GM23338 (cell line): ENCODE measurements around the gene MRPS27. TPM values are rescaled to one million over a fixed set of nuclear protein-coding genes. Genes with fewer than 3 reads are reported as not detected.

Experiments used
- ATAC-seq: fragments of 200-7000 bp; cut with Tn5 transposase; 3 replicates; pipeline ENCODE4 v1.9.1; 2020
- DNase-seq: peaks from one replicate; pipeline ENCODE4 v3.0.0-alpha.2; 2015; ENCODE audit warnings: low spot score
- H2AFZ ChIP-seq: fragments of 200-600 bp; sonication (generic); 2 replicates; pipeline ENCODE4 v1.8.0; 2016; ENCODE audit warnings: antibody characterized with exemption, mild to moderate bottlenecking, moderate library complexity
- H3F3A ChIP-seq: fragments of 200-600 bp; sonication (generic); replicated peaks from 2 replicates; pipeline ENCODE4 v1.8.0; 2017; ENCODE audit warnings: antibody characterized with exemption, mixed run types, low read depth
- H3K27ac ChIP-seq: fragments of 200-600 bp; sonication (generic); 2 replicates; pipeline ENCODE4 v1.6.1; 2016; ENCODE audit warnings: low read depth
- H3K27me3 ChIP-seq: fragments of 200-600 bp; sonication (generic); 2 replicates; pipeline ENCODE4 v1.8.0; 2016; ENCODE audit warnings: mild to moderate bottlenecking, mixed run types, moderate library complexity; ENCODE audit not compliant: insufficient read depth
- H3K36me3 ChIP-seq: fragments of 200-600 bp; sonication (generic); 2 replicates; pipeline ENCODE4 v1.8.0; 2016; ENCODE audit warnings: mild to moderate bottlenecking; ENCODE audit not compliant: insufficient read depth
- H3K4me1 ChIP-seq: fragments of 200-600 bp; sonication (generic); 2 replicates; pipeline ENCODE4 v1.8.0; 2016; ENCODE audit warnings: mild to moderate bottlenecking, moderate library complexity; ENCODE audit not compliant: insufficient read depth
- H3K4me2 ChIP-seq: fragments of 200-600 bp; sonication (generic); 2 replicates; pipeline ENCODE4 v1.7.1; 2017; ENCODE audit warnings: mixed run types
- H3K4me3 ChIP-seq: fragments of 200-600 bp; sonication (generic); 2 replicates; pipeline ENCODE4 v1.6.1; 2016; ENCODE audit warnings: mixed run types
- H3K79me2 ChIP-seq: fragments of 200-600 bp; sonication (generic); replicated peaks from 2 replicates; pipeline ENCODE4 v1.8.0; 2017; ENCODE audit warnings: mild to moderate bottlenecking; ENCODE audit not compliant: insufficient read depth
- H3K9me2 ChIP-seq: fragments of 200-600 bp; sonication (generic); 2 replicates; pipeline ENCODE4 v1.8.0; 2017; ENCODE audit not compliant: insufficient read depth
- H4K20me1 ChIP-seq: fragments of 200-600 bp; sonication (generic); replicated peaks from 2 replicates; pipeline ENCODE4 v1.8.0; 2017; ENCODE audit warnings: mild to moderate bottlenecking; ENCODE audit not compliant: insufficient read depth
- H3K27ac Mint-ChIP-seq: 2 replicates; pipeline ENCODE4 v1.8.0; 2020; ENCODE audit warnings: inconsistent platforms, mild to moderate bottlenecking, moderate library complexity, mixed read lengths
- H3K27me3 Mint-ChIP-seq: 3 replicates; pipeline ENCODE4 v1.8.0; 2022; ENCODE audit warnings: low read depth, mild to moderate bottlenecking, moderate library complexity, mixed read lengths, inconsistent platforms; ENCODE audit not compliant: insufficient read depth, poor library complexity
- H3K36me3 Mint-ChIP-seq: 3 replicates; pipeline ENCODE4 v1.8.0; 2021; ENCODE audit warnings: low read depth, mild to moderate bottlenecking, inconsistent platforms, moderate library complexity, mixed read lengths
- H3K4me1 Mint-ChIP-seq: 3 replicates; pipeline ENCODE4 v1.8.0; 2020; ENCODE audit warnings: mild to moderate bottlenecking, inconsistent platforms, mixed read lengths
- H3K4me3 Mint-ChIP-seq: 3 replicates; pipeline ENCODE4 v1.8.0; 2021; ENCODE audit warnings: moderate library complexity, mild to moderate bottlenecking, inconsistent platforms, mixed read lengths
- H3K9me3 Mint-ChIP-seq: 3 replicates; pipeline ENCODE4 v1.8.0; 2020; ENCODE audit warnings: moderate library complexity, mild to moderate bottlenecking, inconsistent platforms, mixed read lengths
- CREB1 ChIP-seq: fragments of 250-450 bp; sonication (Bioruptor Pico); IDR thresholded peaks from 2 replicates; pipeline ENCODE4 v1.5.0; 2020; ENCODE audit warnings: low read depth, mild to moderate bottlenecking, moderate library complexity
- EZH2 ChIP-seq: fragments of 200-600 bp; sonication (generic); IDR thresholded peaks from one replicate; pipeline ENCODE4 v1.8.0; 2017; ENCODE audit warnings: antibody characterized with exemption, mild to moderate bottlenecking, low read depth; ENCODE audit not compliant: unreplicated experiment
- EZH2phosphoT487 ChIP-seq: fragments of 200-600 bp; sonication (generic); IDR thresholded peaks from one replicate; pipeline ENCODE4 v1.8.1; 2018; ENCODE audit warnings: antibody characterized with exemption; ENCODE audit not compliant: unreplicated experiment
- JUNB ChIP-seq: IDR thresholded peaks from one replicate; pipeline ENCODE4 v1.6.1; 2016; ENCODE audit warnings: antibody characterized with exemption; ENCODE audit not compliant: unreplicated experiment
- NANOG ChIP-seq: IDR thresholded peaks from 2 replicates; pipeline ENCODE4 v1.6.1; 2016; ENCODE audit warnings: antibody characterized with exemption, borderline replicate concordance
- POLR2AphosphoS5 ChIP-seq: IDR thresholded peaks from 2 replicates; pipeline ENCODE4 v1.6.1; 2016; ENCODE audit warnings: antibody characterized with exemption, low read depth
- STAT1 ChIP-seq: IDR thresholded peaks from one replicate; pipeline ENCODE4 v1.6.1; 2016; ENCODE audit warnings: antibody characterized with exemption; ENCODE audit not compliant: unreplicated experiment
- ZNF114 ChIP-seq: fragments of 250-450 bp; sonication (Bioruptor Pico); IDR thresholded peaks from 2 replicates; pipeline ENCODE4 v1.5.0; 2020; ENCODE audit warnings: mild to moderate bottlenecking, moderate library complexity
- ZNF331 ChIP-seq: fragments of 250-450 bp; sonication (Bioruptor Pico); IDR thresholded peaks from 2 replicates; pipeline ENCODE4 v1.5.0; 2020; ENCODE audit warnings: low read depth, mild to moderate bottlenecking, moderate library complexity
- polyA plus RNA-seq: library from polyadenylated mRNA; unstranded; fragments of >200 nt; fragmentation: Nextera tagmentation; extraction: Ambion mirVana; gene quantifications from 2 replicates; pipeline ENCODE4 v1.2.1, GENCODE V29; 2016
- total RNA-seq: library from RNA; depleted of rRNA; stranded (reverse); fragments of >200 nt; shearing (Covaris generic); gene quantifications from 2 replicates; pipeline ENCODE4 v1.2.3, GENCODE V29; 2014
- TF ChIP-seq, protein P1 (sequence below), 2 experiments: fragments of 200-600 bp in 1 of 2; sonication (generic) in 1 of 2; conservative IDR thresholded peaks; 2 replicates each; pipeline versions ENCODE4 v1.5.1 to v1.6.1; 2016 to 2017; ENCODE audit warnings: antibody characterized with exemption in 2 of 2, low read depth in 2 of 2, mild to moderate bottlenecking in 2 of 2, moderate library complexity in 1 of 2
- TF ChIP-seq, protein P2 (sequence below): IDR thresholded peaks from one replicate; pipeline ENCODE4 v1.6.1; 2018; ENCODE audit warnings: antibody characterized with exemption; ENCODE audit not compliant: unreplicated experiment
- TF ChIP-seq, protein P3 (sequence below): IDR thresholded peaks from 2 replicates; pipeline ENCODE4 v1.6.1; 2016; ENCODE audit warnings: antibody characterized with exemption
- TF ChIP-seq, protein P4 (sequence below): fragments of 250-450 bp; sonication (Bioruptor Pico); IDR thresholded peaks from 2 replicates; pipeline ENCODE4 v1.5.0; 2020; ENCODE audit warnings: mild to moderate bottlenecking, moderate library complexity

MRPS27 gene
- total and polyA plus RNA-seq, 2 experiments from 2014 or later: 53.2 to 141 TPM

DNA sequence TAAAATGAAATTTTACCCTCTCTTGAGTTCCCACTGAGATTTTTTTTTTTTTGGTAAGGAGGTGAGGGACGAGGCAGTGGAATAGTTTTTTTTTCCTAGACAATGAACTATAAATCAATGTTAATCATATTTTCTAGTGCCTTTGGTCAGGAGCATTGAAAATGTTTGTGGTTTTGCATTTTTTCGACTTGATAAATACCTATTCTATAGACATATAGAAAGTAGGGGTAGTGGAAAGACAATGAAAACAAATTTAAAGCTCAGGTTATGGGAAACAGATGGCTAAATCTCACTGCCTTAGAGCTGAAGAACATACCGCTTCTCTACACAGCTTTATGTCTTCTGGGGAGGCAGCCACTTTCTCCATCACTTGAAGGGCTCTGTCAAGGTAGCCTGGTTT is 94.3 kb downstream of the MRPS27 start:
- Mint-ChIP-seq H3K4me1 (peaks cover 2% of the 10 kb centered on the region; the same call in 1 of the 3 replicates), H3K9me3 (no peaks in the 10 kb centered on the region), H3K4me3 (no peak overlapping the region), H3K36me3 (peaks cover 61% of the 10 kb centered on the region), H3K27ac (no peak overlapping the region), H3K27me3 (no peaks in the 10 kb centered on the region)
- H3K36me3 ChIP-seq: peaks cover 40% of the 10 kb centered on the region
- ATAC-seq (no peak), DNase-seq (no peak)
- TF ChIP-seq CREB1 (CRISPR knock-in tag) (no peak), JUNB (no peak), EZH2 (no peak), ZNF331 (CRISPR knock-in tag) (no peak), ZNF114 (CRISPR knock-in tag) (no peak), EZH2phosphoT487 (no peak), POLR2AphosphoS5 (no peak), NANOG (no peak), STAT1 (no peak)
- TF ChIP-seq, protein P1, sequence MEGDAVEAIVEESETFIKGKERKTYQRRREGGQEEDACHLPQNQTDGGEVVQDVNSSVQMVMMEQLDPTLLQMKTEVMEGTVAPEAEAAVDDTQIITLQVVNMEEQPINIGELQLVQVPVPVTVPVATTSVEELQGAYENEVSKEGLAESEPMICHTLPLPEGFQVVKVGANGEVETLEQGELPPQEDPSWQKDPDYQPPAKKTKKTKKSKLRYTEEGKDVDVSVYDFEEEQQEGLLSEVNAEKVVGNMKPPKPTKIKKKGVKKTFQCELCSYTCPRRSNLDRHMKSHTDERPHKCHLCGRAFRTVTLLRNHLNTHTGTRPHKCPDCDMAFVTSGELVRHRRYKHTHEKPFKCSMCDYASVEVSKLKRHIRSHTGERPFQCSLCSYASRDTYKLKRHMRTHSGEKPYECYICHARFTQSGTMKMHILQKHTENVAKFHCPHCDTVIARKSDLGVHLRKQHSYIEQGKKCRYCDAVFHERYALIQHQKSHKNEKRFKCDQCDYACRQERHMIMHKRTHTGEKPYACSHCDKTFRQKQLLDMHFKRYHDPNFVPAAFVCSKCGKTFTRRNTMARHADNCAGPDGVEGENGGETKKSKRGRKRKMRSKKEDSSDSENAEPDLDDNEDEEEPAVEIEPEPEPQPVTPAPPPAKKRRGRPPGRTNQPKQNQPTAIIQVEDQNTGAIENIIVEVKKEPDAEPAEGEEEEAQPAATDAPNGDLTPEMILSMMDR (conservative IDR thresholded peaks at IDR 0.05; ENCODE audit: low read depth in 2 of 2): no peak
- TF ChIP-seq, protein P2, sequence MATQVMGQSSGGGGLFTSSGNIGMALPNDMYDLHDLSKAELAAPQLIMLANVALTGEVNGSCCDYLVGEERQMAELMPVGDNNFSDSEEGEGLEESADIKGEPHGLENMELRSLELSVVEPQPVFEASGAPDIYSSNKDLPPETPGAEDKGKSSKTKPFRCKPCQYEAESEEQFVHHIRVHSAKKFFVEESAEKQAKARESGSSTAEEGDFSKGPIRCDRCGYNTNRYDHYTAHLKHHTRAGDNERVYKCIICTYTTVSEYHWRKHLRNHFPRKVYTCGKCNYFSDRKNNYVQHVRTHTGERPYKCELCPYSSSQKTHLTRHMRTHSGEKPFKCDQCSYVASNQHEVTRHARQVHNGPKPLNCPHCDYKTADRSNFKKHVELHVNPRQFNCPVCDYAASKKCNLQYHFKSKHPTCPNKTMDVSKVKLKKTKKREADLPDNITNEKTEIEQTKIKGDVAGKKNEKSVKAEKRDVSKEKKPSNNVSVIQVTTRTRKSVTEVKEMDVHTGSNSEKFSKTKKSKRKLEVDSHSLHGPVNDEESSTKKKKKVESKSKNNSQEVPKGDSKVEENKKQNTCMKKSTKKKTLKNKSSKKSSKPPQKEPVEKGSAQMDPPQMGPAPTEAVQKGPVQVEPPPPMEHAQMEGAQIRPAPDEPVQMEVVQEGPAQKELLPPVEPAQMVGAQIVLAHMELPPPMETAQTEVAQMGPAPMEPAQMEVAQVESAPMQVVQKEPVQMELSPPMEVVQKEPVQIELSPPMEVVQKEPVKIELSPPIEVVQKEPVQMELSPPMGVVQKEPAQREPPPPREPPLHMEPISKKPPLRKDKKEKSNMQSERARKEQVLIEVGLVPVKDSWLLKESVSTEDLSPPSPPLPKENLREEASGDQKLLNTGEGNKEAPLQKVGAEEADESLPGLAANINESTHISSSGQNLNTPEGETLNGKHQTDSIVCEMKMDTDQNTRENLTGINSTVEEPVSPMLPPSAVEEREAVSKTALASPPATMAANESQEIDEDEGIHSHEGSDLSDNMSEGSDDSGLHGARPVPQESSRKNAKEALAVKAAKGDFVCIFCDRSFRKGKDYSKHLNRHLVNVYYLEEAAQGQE: no peak
- TF ChIP-seq, protein P3, sequence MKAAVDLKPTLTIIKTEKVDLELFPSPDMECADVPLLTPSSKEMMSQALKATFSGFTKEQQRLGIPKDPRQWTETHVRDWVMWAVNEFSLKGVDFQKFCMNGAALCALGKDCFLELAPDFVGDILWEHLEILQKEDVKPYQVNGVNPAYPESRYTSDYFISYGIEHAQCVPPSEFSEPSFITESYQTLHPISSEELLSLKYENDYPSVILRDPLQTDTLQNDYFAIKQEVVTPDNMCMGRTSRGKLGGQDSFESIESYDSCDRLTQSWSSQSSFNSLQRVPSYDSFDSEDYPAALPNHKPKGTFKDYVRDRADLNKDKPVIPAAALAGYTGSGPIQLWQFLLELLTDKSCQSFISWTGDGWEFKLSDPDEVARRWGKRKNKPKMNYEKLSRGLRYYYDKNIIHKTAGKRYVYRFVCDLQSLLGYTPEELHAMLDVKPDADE: no peak
- TF ChIP-seq, protein P4, sequence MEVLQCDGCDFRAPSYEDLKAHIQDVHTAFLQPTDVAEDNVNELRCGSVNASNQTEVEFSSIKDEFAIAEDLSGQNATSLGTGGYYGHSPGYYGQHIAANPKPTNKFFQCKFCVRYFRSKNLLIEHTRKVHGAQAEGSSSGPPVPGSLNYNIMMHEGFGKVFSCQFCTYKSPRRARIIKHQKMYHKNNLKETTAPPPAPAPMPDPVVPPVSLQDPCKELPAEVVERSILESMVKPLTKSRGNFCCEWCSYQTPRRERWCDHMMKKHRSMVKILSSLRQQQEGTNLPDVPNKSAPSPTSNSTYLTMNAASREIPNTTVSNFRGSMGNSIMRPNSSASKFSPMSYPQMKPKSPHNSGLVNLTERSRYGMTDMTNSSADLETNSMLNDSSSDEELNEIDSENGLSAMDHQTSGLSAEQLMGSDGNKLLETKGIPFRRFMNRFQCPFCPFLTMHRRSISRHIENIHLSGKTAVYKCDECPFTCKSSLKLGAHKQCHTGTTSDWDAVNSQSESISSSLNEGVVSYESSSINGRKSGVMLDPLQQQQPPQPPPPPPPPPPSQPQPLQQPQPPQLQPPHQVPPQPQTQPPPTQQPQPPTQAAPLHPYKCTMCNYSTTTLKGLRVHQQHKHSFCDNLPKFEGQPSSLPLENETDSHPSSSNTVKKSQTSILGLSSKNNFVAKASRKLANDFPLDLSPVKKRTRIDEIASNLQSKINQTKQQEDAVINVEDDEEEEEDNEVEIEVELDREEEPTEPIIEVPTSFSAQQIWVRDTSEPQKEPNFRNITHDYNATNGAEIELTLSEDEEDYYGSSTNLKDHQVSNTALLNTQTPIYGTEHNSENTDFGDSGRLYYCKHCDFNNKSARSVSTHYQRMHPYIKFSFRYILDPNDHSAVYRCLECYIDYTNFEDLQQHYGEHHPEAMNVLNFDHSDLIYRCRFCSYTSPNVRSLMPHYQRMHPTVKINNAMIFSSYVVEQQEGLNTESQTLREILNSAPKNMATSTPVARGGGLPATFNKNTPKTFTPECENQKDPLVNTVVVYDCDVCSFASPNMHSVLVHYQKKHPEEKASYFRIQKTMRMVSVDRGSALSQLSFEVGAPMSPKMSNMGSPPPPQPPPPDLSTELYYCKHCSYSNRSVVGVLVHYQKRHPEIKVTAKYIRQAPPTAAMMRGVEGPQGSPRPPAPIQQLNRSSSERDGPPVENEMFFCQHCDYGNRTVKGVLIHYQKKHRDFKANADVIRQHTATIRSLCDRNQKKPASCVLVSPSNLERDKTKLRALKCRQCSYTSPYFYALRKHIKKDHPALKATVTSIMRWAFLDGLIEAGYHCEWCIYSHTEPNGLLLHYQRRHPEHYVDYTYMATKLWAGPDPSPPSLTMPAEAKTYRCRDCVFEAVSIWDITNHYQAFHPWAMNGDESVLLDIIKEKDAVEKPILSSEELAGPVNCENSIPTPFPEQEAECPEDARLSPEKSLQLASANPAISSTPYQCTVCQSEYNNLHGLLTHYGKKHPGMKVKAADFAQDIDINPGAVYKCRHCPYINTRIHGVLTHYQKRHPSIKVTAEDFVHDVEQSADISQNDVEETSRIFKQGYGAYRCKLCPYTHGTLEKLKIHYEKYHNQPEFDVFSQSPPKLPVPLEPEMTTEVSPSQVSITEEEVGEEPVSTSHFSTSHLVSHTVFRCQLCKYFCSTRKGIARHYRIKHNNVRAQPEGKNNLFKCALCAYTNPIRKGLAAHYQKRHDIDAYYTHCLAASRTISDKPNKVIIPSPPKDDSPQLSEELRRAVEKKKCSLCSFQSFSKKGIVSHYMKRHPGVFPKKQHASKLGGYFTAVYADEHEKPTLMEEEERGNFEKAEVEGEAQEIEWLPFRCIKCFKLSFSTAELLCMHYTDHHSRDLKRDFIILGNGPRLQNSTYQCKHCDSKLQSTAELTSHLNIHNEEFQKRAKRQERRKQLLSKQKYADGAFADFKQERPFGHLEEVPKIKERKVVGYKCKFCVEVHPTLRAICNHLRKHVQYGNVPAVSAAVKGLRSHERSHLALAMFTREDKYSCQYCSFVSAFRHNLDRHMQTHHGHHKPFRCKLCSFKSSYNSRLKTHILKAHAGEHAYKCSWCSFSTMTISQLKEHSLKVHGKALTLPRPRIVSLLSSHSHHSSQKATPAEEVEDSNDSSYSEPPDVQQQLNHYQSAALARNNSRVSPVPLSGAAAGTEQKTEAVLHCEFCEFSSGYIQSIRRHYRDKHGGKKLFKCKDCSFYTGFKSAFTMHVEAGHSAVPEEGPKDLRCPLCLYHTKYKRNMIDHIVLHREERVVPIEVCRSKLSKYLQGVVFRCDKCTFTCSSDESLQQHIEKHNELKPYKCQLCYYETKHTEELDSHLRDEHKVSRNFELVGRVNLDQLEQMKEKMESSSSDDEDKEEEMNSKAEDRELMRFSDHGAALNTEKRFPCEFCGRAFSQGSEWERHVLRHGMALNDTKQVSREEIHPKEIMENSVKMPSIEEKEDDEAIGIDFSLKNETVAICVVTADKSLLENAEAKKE (CRISPR knock-in tag): no peak
- no peaks in the 10 kb centered on the region for H3K4me1 ChIP-seq
- H3K4me2 ChIP-seq: no peak overlapping the region
- H3K9me2 ChIP-seq: no peaks in the 10 kb centered on the region
- H3K79me2 ChIP-seq: 0 out of 2 replicates have a peak, but pooled peaks cover 3% of the 10 kb centered on the region
- no peak overlapping the region for H3K4me3 ChIP-seq
- no peak overlapping the region for H2AFZ ChIP-seq
- H3K27me3 ChIP-seq: no peaks in the 10 kb centered on the region
- H3F3A ChIP-seq: no peaks in the 10 kb centered on the region
- H4K20me1 ChIP-seq: no peaks in the 10 kb centered on the region
- H3K27ac ChIP-seq: no peak overlapping the region
